Pancreas (tissue), 10 donors: ENCODE results near the gene GABBR2. TPM values are rescaled to one million over a fixed set of nuclear protein-coding genes. Genes with fewer than 3 reads are reported as not detected.

Experiments used
- ATAC-seq, 4 donors: fragments of 200-7000 bp; cut with Tn5 transposase; one replicate each; pipeline versions ENCODE4 v1.8.0 to v1.9.1; 2020; ENCODE audit warnings: mild to moderate bottlenecking in 4 of 4, moderate library complexity in 4 of 4
- DNase-seq, 6 donors: peaks; one replicate each; pipeline ENCODE4 v3.0.0-alpha.2; 2020
- FAIRE-seq: peaks from 2 replicates; lab custom pipeline; 2012; peaks lifted over from hg19 to GRCh38; lab: Jason Lieb, UNC
- H3K27ac ChIP-seq, 4 donors: fragments of 200-600 bp; sonication (generic); 1 replicate in 3 of 4; 2 replicates in 1 of 4; pipeline versions ENCODE4 v1.5.0 to v1.8.0; 2020
- H3K27me3 ChIP-seq, 4 donors: fragments of 200-600 bp; one replicate each; pipeline ENCODE4 v1.8.0; 2021
- H3K36me3 ChIP-seq, 3 donors: fragments of 200-600 bp; sonication (generic) in 1 of 3; one replicate each; pipeline versions ENCODE4 v1.5.0 to v1.8.0; 2020 to 2021
- H3K4me1 ChIP-seq, 3 donors: fragments of 200-600 bp; one replicate each; pipeline ENCODE4 v1.8.0; 2021
- H3K4me3 ChIP-seq, 4 donors: fragments of 200-600 bp; sonication (generic) in 2 of 4; one replicate each; pipeline versions ENCODE4 v1.5.0 to v1.8.0; 2020 to 2021
- H3K9me3 ChIP-seq, 4 donors: fragments of 200-600 bp; one replicate each; pipeline ENCODE4 v1.8.0; 2021
- WGBS, 2 donors: extraction: QIAGEN DNeasy Blood & Tissue Kit; methylation state at CpG; one replicate each; pipeline ENCODE4 v1.1.7; 2013; 5-methylcytosine and 5-hydroxymethylcytosine counted together
- intact Hi-C, 3 donors: fragments of 100-400 bp; cut with DNase I; formaldehyde crosslinking; loops; one replicate each; pipeline versions ENCODE4 v1.11.1 to v1.14.2; 2022
- polyA plus RNA-seq, 2 donors: library from polyadenylated mRNA; stranded (reverse); fragments of 200-250 nt; gene quantifications; one replicate each; pipeline ENCODE4 v1.2.3, GENCODE V29; 2013
- total RNA-seq, 6 donors: library from RNA; stranded (reverse); fragmentation: NEBNext Ultra II Directional in 4 of 6; extraction: Animal tissue kit (Norgen Biotek cat#: 25700) in 4 of 6; gene quantifications; one replicate each; pipeline versions ENCODE4 v1.2.1 to v1.2.4, GENCODE V29; 2021 to 2023
- TF ChIP-seq, protein P1 (sequence below), 4 donors: fragments of 200-600 bp; sonication (generic) in 3 of 4; IDR thresholded peaks; one replicate each; pipeline versions ENCODE4 v1.5.0 to v1.8.0; 2021; ENCODE audit warnings: antibody characterized with exemption in 4 of 4
- donor health status: healthy with polysubstance abuse.
- donor health status: DM: no; HTN: no; CAD: no; lungs with moderate emphysema.
- donor health status: DM: no; HTN: no; CAD: no.
- donor health status: control.
- donor health status: control.
- donor health status: Bipolar disorder and iron deficiency.
- donor health status: DM: yes; HTN: yes; CAD: no.
- donor health status: DM: no; HTN: no; CAD: no.
- donor health status: DM: no; HTN: no; CAD: no.
- donor health status: DM: yes; HTN: yes; CAD: no.

The GABBR2 gene
- total and polyA plus RNA-seq, 8 donors, result 0.04 to 0.14 (median 0.07) TPM; not detected in 4

DNA sequence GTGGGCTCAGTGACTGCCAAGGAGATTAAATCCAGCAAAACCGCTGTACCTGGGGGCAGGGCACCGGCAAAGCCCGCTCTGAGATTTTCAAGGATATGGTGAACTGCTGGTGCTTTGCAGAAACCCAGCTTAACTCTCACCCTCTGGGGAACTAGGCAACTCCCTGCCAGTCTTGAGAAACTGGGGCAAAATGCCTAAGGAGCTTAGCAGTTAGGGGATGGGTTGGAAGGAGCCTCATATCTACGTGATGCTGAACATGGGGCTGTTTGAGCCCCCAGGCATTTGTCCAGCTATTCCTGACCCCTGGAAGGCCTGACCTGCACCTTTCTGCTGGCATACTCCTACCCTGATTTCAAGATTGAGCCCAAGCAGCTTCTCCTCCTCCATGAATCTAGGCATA lies 344.6 kb downstream of the GABBR2 start:
- Histone ChIP-seq H3K27me3 (no peaks in the 10 kb centered on the region), H3K36me3 (no peaks in the 10 kb centered on the region), H3K9me3 (no peaks in the 10 kb centered on the region), H3K4me3 (no peak overlapping the region), H3K4me1 (no peaks in the 10 kb centered on the region), H3K27ac (no peak overlapping the region)
- ATAC-seq (no peak), FAIRE-seq (no peak), DNase-seq (no peak)
- TF ChIP-seq, protein P1, sequence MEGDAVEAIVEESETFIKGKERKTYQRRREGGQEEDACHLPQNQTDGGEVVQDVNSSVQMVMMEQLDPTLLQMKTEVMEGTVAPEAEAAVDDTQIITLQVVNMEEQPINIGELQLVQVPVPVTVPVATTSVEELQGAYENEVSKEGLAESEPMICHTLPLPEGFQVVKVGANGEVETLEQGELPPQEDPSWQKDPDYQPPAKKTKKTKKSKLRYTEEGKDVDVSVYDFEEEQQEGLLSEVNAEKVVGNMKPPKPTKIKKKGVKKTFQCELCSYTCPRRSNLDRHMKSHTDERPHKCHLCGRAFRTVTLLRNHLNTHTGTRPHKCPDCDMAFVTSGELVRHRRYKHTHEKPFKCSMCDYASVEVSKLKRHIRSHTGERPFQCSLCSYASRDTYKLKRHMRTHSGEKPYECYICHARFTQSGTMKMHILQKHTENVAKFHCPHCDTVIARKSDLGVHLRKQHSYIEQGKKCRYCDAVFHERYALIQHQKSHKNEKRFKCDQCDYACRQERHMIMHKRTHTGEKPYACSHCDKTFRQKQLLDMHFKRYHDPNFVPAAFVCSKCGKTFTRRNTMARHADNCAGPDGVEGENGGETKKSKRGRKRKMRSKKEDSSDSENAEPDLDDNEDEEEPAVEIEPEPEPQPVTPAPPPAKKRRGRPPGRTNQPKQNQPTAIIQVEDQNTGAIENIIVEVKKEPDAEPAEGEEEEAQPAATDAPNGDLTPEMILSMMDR (IDR thresholded peaks at IDR 0.05), result no peak
- 52 to 62% methylated on average over 4 of the region's 4 CpGs for WGBS, 2 donors
- intact Hi-C loops, result no loop called here

DNA sequence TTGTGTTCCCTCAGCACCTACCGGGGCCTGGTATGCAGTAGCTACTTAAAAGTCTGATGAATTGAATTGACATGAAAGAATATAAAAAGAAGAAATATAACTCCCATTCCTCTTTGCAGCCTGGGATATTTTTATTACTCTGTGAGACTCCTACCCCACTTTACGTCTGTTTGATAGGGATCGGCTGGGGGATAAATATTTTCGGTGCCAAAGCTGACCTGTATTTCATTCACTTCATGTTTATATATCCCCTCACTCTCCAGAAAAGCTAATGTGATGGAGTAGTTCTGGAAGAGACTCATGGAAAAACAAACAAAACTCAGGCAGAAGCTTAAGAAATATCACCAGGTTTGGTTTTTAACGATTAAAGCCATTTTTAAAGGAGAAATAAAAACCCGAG lies 345.1 kb downstream of the GABBR2 start:
- TF ChIP-seq, protein P1 (IDR thresholded peaks at IDR 0.05), result no peak
- DNase-seq, result no peak
- H3K4me3 ChIP-seq, result no peak overlapping the region
- 27 to 39% methylated on average over 6 of the region's 6 CpGs for WGBS, 2 donors
- H3K4me1 ChIP-seq, result no peaks in the 10 kb centered on the region
- no peaks in the 10 kb centered on the region for H3K9me3 ChIP-seq
- FAIRE-seq, result no peak
- no peak for ATAC-seq
- no peak overlapping the region for H3K27ac ChIP-seq
- H3K27me3 ChIP-seq, result no peaks in the 10 kb centered on the region
- H3K36me3 ChIP-seq, result no peaks in the 10 kb centered on the region
- intact Hi-C loops, result no loop called here

DNA sequence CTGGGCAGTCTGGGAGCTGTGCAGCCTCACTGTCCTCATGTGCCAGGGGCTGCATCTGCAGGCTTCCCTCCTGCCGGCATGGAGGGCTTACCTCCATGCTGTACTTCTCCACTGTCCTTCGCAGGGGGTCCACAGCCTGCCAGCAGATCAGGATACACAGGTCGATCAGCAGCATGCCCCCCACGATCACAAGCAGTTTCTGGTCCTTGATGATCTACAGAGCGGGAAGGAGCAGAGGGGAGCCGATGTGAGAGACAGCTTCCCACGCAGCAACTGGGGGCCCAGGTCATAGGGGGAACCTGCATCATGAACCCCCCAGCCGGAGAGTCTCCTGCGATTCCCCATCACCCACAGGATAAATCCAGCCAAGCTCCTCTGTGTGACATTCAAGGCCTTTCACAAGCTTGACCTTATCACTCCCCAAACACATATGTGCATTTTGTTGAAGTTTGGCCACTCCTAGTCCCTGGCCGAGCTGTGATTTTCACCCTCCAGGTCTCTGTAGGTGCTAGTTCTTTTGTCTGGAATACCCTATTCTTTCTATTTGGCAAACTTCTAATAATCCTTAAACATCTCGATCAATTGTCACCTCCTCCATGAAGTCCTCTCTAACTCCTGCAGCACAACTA lies 346.0 kb downstream of the GABBR2 start:
- 71 to 74% methylated on average over 11 of the region's 11 CpGs for WGBS, 2 donors

DNA sequence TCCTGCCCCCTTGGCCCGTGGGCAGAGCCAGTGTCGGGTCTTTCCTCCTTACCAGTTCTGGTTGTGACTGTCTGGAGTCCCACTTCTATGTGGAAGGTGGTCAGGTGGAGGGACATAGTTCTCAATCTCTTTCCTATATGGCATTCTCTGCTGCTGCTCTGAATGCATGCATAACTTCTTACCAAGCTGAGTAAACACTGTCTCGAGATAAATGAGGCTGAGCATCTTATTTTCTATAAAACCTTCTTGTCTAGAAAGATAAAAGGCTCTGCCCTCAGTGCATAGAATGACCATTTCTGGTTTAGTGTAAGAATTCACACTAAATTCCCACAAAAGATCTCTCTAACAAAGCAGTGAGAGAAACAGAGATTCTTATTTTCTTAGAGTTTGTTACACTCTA lies 347.1 kb downstream of the GABBR2 start:
- FAIRE-seq (no peak), DNase-seq (no peak), ATAC-seq (no peak)
- Histone ChIP-seq H3K4me3 (no peak overlapping the region), H3K4me1 (no peaks in the 10 kb centered on the region), H3K9me3 (no peaks in the 10 kb centered on the region), H3K27ac (no peak overlapping the region), H3K27me3 (no peaks in the 10 kb centered on the region), H3K36me3 (no peaks in the 10 kb centered on the region)
- intact Hi-C loops, result no loop called here
- WGBS, 2 donors, result 67 to 74% methylated on average over 3 of the region's 3 CpGs
- TF ChIP-seq, protein P1 (IDR thresholded peaks at IDR 0.05), result no peak

More for the DNA sequence above, 346.0 kb downstream of the GABBR2 start:
- TF ChIP-seq, protein P1 (IDR thresholded peaks at IDR 0.05), result no peak
- no peaks in the 10 kb centered on the region for H3K9me3 ChIP-seq
- no peaks in the 10 kb centered on the region for H3K4me1 ChIP-seq
- no peaks in the 10 kb centered on the region for H3K36me3 ChIP-seq
- DNase-seq (no peak), FAIRE-seq (no peak), ATAC-seq (no peak)
- H3K27me3 ChIP-seq, result no peaks in the 10 kb centered on the region
- no peak overlapping the region for H3K27ac ChIP-seq
- intact Hi-C loops, result no loop called here
- H3K4me3 ChIP-seq, result no peak overlapping the region

DNA sequence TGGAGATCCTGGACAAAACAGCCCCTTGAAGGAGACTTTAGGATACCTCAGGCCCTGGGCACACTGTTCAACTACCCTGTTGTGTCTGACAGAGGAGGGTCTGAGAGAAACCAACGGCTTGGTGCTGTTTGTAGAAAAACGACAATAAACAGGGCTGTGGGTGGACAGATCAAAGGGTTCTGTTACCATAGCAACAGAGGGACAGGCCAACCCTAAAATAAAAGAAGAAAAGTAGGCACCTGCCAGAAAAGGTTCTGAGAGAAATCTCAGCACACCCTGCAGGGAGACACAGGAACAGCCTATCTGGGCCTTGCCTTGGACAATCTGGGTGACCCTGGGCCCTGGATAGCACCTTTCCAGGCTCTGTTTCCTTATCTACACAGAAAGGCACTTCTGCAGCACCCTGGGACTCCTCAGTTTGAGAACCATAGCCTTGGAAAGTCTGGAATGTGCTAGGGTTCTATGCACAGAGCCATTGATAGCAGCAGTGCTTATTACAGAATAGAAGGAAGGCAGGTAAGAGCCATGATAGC lies 348.5 kb downstream of the GABBR2 start:
- 50 to 57% methylated on average over 2 of the region's 2 CpGs for WGBS, 2 donors
- Histone ChIP-seq H3K9me3 (no peaks in the 10 kb centered on the region), H3K27ac (no peak overlapping the region), H3K27me3 (no peaks in the 10 kb centered on the region), H3K4me3 (no peak overlapping the region), H3K36me3 (no peaks in the 10 kb centered on the region), H3K4me1 (no peaks in the 10 kb centered on the region)
- no peak for FAIRE-seq
- intact Hi-C loops, result no loop called here
- TF ChIP-seq, protein P1 (IDR thresholded peaks at IDR 0.05), result no peak
- no peak for ATAC-seq
- DNase-seq, result no peak
